GF-D8 (cell line): ENCODE measurements around the gene RBMS3.
"Not testable (repeated sequence)": the region's sequence is repeated elsewhere in the genome, so short reads cannot be mapped to it uniquely, and the experiment has no call there.

ENCODE experiments used
- DNase-seq: peaks from one replicate; lab custom pipeline; 2025; lab: John Stamatoyannopoulos, UW

The RBMS3 gene

GRCh38 chr3:29618395-29619282 is 337.8 kb downstream of the RBMS3 start:
- DNase-seq = no peak

DNA sequence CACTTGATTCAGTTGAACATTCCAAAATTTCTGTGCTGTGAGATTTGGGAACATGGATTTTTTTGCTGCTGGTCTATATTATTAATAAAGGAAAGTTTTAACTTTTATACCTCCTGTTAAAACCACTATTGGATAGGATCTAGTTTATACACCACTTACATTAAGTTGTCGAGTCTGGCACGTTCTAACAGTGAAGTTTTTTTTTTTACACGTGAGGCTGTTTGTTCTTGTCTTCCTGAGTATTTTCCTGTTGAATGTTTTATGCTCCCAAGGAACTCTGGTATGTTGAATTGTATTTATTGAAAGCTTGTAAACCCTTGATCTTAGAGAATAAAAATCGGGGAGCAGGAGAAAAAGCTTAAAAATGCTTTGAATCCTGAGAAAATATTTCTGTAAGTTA is 338.8 kb downstream of the RBMS3 start:
- DNase-seq = no peak

DNA sequence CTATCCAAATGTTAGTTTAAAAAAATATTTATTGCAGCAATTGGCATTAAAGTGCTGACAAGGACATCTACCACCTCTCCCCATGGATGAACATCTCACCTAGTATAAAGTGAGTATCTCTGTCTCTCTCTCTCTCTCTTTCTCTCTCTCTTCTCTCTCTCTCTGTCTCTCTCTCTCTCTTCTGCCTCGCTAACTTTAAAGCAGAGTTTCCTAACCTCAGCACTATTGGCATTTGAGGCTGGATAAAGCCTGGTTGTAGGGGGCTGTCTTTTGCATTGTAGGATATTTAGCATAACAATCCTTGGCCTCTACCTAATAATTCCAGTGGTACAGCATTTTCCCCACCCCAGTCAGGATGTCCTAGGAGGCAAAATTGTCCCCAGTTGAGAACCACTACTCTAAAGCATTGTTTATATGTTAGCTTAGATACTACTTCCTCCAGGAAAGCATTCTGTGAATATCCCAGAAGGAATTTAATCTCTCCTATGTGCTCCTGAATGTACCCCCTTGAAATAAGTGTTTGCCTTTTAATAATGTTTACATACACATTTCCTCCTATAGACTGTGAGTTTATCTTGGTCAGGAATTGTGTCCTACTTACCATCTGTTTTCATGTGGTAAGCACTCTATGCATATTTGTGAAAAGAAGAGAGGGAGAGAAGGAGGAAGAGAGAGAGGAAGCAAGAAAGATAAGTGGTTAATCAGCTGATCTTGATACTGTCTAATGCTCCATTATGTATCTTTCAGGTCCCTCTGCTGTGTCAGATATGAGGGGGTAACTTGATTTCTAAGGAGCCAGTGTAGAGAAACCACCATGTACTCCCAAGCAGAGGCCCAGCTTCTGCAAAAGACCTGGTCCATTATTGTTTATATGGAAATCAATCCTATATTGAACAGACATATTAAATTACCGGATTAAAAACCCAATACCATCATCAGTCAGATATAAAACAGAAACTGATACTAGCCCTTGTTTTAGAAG is 346.6 kb downstream of the RBMS3 start:
- DNase-seq = no peak

DNA sequence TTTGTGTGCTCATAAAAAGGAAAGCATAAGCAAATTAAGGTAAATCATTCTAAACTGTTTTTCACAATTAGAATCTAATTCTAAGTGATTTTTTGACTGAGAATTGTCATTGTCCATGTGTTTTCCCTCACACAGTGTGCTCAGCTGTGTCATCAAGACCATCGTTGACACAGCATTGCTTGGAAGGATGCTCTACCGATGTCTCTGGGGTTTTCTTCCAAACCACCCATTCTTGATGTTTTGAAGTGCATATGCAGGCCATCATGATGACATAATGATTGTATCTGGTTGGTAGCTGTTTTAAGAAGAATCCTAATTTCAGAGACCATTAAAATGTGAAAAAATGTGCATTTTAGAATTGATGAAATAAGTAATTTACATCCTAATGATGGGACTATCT is 347.9 kb downstream of the RBMS3 start:
- DNase-seq = no peak

- DNase-seq = no peak
Observed at GRCh38 chr3:29635888-29636287, 355.0 kb downstream of the RBMS3 start.

DNA sequence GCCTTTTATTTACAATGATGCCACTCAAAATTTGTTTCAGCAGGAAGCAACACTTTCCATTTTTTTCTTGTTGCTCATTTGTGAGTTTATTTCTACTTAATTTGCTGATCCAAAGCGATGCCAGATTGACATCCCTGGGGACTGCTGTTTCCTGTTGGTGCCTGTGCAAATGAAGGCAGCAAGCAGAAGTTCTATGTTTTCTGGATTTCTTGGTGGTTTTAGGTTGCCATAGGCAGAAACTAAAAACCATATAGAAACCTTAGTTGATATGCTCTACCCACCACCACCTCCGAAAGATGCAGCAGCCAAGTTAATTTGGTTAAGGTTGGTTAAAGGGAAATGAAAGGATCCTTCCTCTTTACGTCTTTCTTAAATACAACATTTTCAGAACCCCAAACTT is 356.2 kb downstream of the RBMS3 start:
- DNase-seq = no peak

DNA sequence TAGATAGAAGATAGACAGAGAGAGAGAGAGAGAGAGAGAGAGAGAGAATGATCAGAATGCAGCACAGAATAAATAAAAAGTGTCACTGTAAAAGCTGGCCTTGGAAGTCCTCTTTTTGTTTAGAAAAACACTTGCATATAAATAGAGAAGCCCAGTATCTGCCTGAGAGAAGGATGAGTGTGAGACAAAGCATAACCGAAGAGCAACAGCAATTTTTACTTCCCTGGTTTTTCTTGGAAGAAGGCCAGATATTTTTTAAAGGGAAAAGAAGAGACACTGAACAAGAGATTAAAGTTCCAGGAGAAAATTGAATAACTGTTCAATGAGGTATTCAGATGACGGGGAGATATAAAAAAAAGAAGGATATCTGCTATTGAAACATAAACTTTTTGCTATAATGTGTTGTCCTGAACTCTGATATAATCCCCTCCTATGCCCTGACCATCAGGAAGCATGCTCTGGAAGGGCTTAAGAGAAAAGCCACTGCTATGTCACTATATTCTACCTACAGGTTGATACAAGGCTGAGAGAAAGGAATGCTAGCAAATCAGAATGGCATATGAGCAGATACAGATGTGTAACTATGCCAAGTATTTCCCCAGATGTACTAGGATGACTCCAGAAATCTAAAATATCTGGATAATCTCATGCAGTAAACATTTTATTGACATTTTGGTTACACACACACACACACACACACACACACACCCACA is 358.9 kb downstream of the RBMS3 start:
- no peak for DNase-seq

DNA sequence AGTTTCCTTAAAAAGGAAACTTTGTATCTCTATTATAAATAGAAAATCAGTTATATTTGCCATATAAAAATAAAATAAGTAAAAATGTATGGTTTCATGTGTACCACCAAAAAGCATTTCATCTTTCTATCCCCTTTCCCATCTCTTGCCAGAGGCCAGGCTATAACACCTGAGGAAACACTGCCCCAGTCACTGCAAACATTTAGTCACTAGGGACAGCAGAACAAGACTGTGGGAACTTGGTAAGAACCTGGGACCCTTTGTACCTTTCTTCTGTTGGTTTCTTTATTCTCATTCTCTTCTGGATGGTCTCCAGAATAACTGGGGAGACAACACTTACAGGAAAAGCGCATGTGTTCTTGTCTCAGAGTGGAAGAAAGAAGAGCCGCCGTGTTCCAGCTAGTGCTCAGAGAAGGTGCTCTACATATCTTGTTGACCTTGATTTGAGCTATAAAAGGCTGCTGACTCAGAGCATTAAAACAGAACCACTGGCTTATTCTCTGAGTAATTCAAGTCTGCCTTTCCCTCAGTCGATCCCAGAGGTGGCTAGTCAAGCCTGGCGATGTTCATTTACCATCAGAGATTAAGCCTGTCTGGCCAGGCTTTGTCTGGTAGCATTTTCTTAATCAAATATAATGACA is 361.6 kb downstream of the RBMS3 start:
- no peak for DNase-seq

DNA sequence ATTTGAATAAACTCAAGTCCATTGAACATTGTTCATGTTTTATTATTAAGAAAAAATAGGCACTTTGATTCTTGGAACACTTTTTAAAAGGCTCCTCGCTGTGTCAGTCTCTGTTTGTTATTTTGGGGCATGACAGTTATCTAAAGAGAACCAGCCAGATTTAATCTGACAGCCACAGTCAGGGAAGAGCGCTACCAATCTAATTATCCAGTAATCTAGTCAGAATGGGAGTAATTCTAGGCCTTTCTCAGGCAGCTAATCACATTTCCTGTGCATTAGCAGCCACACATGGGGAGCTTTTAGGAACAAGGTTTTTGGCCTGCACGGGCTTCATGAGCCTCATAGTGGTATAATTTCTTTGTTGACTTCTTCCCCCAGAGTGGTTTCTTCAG is 362.2 kb downstream of the RBMS3 start:
- DNase-seq = no peak

- DNase-seq = no peak
Observed at GRCh38 chr3:29644261-29644660, 363.4 kb downstream of the RBMS3 start.

DNA sequence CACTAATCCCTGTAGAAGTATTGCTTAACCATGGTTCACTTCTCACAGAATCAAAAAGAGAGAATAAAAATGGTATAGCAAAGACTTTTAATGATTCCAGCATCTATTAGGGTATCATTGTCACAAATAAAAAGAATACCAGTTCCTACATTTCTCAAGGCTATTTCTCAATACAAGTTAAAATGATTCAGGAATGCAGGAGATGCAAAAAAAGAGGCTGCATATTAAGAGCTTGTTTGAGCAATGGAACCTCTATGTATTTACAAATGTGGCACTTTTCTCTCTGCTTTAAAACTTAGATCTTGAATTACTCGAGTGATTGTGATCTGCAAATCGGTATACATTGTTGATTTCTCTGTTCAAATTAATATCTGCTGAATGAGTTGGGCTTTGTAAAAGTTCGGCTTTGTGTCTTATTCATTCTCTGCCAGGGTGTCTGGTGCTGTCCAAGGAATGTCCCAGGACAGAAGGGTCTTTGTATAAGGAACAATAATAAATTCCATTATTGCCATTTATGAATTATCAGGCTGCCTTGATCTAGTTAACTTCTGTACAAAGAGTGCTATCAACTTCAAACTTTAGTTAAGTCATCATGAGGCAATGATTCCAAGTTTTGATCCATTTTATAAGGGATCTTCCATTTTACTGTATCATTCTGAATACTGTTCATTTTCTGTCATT is 364.2 kb downstream of the RBMS3 start:
- DNase-seq = no peak

DNA sequence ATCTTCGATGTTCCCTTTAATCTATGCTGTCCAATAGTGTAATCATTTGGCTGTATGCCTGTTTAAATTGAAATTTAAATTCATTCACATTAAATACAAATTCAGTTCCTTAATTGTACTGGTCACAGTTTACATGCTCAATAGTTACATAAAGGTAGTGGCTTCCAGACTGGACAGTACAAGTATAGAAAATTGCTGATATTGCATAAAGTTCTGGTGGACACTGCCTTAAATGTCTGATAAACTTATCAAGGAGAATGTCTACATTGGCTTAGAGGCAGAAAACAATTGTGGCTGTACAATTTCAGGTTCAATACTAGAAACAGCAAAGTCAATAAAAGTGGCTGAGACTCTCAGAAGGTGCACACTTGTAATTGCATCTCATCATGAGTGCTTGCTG is 365.2 kb downstream of the RBMS3 start:
- DNase-seq = no peak

- DNase-seq = no peak
Observed at GRCh38 chr3:29649815-29650547, 369.1 kb downstream of the RBMS3 start.

DNA sequence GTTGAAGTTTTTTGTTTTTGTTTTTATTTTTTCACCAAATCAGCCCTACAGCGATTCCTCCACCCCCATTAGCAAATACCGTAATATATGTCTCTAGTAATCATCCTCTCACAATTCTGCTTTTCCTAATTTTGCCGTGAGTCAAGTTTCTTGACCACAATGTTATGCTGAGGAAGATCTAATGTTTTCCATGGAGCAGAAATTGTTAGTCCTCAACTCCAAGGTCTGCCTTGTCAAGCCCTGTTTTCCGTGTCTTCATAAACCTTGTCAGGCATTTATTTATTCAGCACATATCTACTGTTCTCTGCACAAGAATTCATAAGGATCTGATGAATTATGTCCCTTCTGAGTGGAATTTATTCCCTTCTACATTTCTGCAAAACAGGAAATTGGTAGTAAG is 372.8 kb downstream of the RBMS3 start:
- DNase-seq = no peak

GRCh38 chr3:29655015-29655747 is 374.3 kb downstream of the RBMS3 start:
- DNase-seq = no peak

- no peak for DNase-seq
Observed at GRCh38 chr3:29665688-29666087, 384.8 kb downstream of the RBMS3 start.

GRCh38 chr3:29668233-29668632 is 387.4 kb downstream of the RBMS3 start:
- no peak for DNase-seq

DNA sequence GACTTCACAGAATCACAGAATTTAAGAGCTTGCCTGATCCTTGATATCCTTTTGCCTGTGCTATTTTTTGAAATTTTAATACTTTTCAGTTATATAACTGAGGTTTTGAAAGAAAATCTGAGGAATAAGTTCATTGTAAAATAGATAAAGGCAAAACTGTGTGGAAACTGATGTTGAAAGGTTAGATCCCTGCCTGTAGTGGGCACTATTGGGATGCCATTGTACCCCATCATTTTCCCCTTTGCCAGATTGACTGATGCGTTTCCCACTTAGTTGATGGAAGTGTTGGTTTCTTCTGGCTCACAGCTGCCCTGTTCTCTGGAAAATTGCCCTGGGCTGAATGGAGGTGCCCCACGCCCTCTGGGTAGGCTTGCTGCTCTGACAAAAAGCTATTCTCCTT is 387.9 kb downstream of the RBMS3 start:
- no peak for DNase-seq

GRCh38 chr3:29670476-29670875 is 389.6 kb downstream of the RBMS3 start:
- not testable (repeated sequence) for DNase-seq

- no peak for DNase-seq
Observed at GRCh38 chr3:29677421-29677820, 396.6 kb downstream of the RBMS3 start.
